ENCODE results near the gene ITGB2. TPM values are rescaled to one million over a fixed set of nuclear protein-coding genes. Genes with fewer than 3 reads are reported as not detected.

Gene ITGB2
- total RNA-seq, 1 donor from 2014 or later: 0.15 TPM

- peak; percentile 91 for DNase-seq (ENCODE audit: low spot score)
- TF ChIP-seq CTCF (IDR thresholded peaks at IDR 0.05): no peak
- Mint-ChIP-seq H3K36me3 (ENCODE audit: low read depth) (no peaks in the 10 kb centered on the region), H3K4me1 (ENCODE audit: low read depth) (peaks cover 9% of the 10 kb centered on the region), H3K27me3 (ENCODE audit: low read depth) (peaks cover 5% of the 10 kb centered on the region), H3K27ac (ENCODE audit: unreplicated experiment) (no peak overlapping the region), H3K9me3 (ENCODE audit: low read depth) (no peaks in the 10 kb centered on the region), H3K4me3 (ENCODE audit: unreplicated experiment) (no peak overlapping the region)
These were observed 83.8 kb downstream of the ITGB2 start for GRCh38 chr21:44836666-44837471.

GRCh38 chr21:44836349-44836665 is 84.4 kb downstream of the ITGB2 start:
- no peak overlapping the region for H3K4me3 Mint-ChIP-seq (ENCODE audit: unreplicated experiment)
- DNase-seq (ENCODE audit: low spot score): no peak

More at GRCh38 chr21:44836349-44836665, 84.4 kb downstream of the ITGB2 start:
- Mint-ChIP-seq H3K9me3 (ENCODE audit: low read depth) (no peaks in the 10 kb centered on the region), H3K27me3 (ENCODE audit: low read depth) (peaks cover 4% of the 10 kb centered on the region), H3K4me1 (ENCODE audit: low read depth) (peaks cover 9% of the 10 kb centered on the region), H3K27ac (ENCODE audit: unreplicated experiment) (no peak overlapping the region), H3K36me3 (ENCODE audit: low read depth) (no peaks in the 10 kb centered on the region)
- no peak for TF ChIP-seq CTCF (IDR thresholded peaks at IDR 0.05)

Other genes starting within 250 kb of the ITGB2 start
- gene KRTAP12-1, start 238.7 kb downstream of the ITGB2 start, total RNA-seq: not detected in 3 replicates
- not detected in 3 replicates for gene KRTAP10-12, start 223.7 kb downstream of the ITGB2 start, total RNA-seq
- 0.15 to 0.38 TPM in 2 of 3 replicates, not detected in the other for gene TSPEAR, start 209.3 kb downstream of the ITGB2 start, total RNA-seq
- 48.5 to 75.5 TPM (median 54.8 TPM) in 3 replicates for gene UBE2G2, start 119.1 kb downstream of the ITGB2 start, total RNA-seq
- 51.3 to 60.3 TPM (median 52.3 TPM) in 3 replicates for gene SUMO3, start 102.8 kb downstream of the ITGB2 start, total RNA-seq
- 225 to 333 TPM (median 329 TPM) in 3 replicates for gene PTTG1IP, start 47.2 kb downstream of the ITGB2 start, total RNA-seq
- gene SLX9, start 19.1 kb upstream of the ITGB2 start, total RNA-seq: 20.4 to 27.4 TPM (median 24.0 TPM) in 3 replicates
- 53.8 to 92.8 TPM (median 89.5 TPM) in 3 replicates for gene ADARB1, start 153.7 kb upstream of the ITGB2 start, total RNA-seq

Data from chondrocyte (in vitro differentiated cells).